AML-193 (cell line): ENCODE data around the gene TFAP2E.

Experiments
- DNase-seq, 2 experiments: peaks; one replicate each; lab custom pipeline; 2025; lab: John Stamatoyannopoulos, UW

The TFAP2E gene

GRCh38 chr1:35573198-35574124 lies at the start of gene TFAP2E:
TFAP2E (plus strand) TSS chr1:35573314; CDS start chr1:35573578, 264 bp downstream.
- no peak for DNase-seq

DNA sequence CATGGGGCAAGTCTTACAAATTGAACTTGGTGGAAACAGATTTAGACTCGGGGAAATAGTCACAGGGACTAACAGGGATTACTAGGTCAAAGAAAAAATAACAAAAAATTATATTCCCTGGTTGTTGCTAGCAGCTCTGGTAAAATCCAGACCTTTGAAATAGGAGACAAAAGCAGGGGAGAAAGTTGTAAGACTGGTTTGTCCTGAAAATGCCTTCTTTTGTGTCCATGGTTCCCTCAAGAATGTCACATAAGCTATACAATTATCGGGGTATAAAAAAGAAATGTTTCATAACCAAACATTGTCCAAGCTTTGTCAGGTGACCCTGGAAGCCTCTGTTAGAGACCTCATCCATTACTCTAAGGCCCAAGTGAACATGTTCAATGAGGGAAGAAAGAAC lies 49.0 kb upstream of the TFAP2E start:
- no peak for DNase-seq

GRCh38 chr1:35530168-35530567 lies 42.9 kb upstream of the TFAP2E start:
- no peak for DNase-seq

DNA sequence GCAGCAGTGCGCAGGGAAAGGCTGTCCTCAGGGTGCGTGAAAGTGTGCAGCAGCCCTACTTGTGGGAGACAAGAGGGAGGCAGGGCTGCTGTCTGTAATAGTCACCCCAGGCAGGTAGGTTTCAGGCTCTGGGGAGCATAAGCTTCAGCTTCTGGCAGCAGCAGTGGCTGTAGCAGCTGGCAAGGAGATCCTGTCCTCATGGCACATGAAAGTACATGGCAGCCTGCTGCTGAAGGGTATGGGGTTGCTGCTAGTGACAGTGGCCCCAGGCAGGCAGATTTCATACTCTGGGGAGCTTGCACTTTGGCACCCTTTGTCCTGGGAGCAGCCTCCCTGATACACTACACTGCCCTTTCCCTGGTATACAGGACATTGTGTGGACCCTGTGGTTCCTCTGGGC lies 42.2 kb upstream of the TFAP2E start:
- no peak for DNase-seq

DNA sequence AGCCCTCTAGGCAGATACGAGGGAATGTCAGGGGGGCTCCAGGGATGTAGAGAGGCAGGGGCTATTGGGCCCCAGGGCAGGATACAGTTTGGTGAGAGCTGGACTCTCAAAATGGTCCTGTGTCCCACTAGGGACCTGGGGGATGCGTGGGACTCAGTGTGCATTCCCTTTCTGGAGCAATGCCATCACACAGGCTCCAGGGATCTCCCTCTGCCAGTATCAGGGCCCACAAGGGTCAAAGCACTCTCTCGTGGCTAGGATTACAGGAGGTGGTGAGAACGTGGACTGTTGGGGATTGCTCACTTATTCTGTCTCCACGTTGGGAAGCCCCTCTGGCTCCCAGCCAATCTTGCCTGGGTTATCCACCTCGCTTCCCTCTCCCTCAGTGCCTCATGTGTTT lies 41.7 kb upstream of the TFAP2E start:
- no peak for DNase-seq

DNA sequence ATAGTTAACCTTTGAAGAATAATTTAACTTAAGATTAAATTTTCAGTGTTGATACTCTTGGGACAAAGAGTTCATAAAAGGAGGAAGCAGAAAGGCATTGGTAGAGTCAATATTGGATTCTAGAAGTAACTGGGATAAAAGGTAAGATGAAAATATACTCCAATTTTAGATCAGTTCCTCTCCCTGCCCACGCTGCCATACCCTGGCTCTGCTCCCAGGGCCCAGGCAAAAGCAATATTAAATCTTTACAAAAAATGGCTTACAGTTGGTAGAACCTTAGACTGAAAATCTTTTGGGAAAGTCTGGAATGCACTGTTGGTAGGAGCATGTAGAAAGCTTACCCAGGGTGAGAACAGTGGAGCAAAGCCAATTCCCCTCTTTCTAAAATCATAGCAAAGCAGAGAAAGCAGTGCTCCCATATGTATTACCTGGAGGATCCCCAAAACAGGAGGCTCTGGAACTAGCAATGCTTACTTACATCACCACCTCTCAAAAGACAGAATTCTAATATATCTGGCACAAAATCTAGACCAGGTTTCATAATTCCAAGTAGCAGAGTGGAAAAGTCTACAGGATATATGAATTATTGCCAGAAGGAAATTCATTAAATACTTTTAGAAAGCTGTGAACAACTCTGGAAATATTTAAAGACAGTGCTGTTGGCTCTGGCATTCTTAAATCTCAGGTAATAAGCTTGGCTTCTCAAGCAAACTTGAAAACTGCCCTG lies 40.5 kb upstream of the TFAP2E start:
- no peak for DNase-seq

DNA sequence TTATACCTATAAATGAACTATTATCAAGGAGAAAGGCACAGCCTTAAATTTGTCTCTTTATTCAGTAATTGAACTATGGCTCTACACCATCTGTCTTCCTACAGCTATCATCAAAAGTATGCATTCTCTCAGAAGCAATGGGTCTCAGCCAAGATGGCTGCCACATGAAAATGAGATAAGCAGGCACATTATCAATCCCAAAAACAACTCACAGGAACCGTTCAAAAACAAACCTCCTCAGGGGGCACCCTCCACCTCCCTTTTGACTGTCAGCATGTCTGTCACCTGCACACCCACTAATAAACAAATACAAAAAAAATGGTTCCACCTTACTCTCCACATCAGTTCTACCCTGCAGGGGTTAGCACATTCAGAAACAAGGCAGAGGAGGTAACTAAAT lies 39.5 kb upstream of the TFAP2E start:
- DNase-seq, result no peak

GRCh38 chr1:35535243-35535642 lies 37.9 kb upstream of the TFAP2E start:
- no peak for DNase-seq

DNA sequence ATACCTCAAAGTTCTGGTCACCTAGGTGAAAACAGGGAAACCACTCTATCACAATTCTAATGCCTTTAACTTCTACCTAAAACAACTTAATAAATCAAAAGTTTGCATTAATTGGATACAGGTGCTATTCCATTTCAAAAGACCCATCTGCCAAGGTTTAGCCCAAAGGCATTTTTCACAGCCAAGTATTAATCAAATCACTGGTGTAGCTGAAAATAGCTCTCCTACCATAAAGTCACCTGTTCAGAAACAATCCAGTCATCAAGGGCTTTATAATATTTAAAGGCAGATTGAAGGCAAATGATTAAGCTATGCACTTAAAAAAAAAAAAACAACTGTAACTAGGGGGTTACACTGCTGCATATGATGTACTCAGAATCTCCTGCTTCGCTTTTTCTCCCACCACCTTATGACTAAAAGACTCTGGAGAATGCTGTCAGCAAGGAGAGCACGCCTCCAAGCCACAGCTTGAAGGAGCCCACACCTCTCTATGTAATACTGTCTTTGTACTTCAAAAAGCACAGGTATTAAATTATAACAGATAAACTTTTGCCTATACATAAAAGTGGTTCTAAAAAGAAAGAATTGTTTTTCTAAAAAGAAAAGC lies 36.5 kb upstream of the TFAP2E start:
- no peak for DNase-seq

GRCh38 chr1:35537806-35538205 lies 35.3 kb upstream of the TFAP2E start:
- DNase-seq, result no peak

- DNase-seq, result peak; percentile 23 to 27
Measured at GRCh38 chr1:35539073-35539823, 33.9 kb upstream of the TFAP2E start.

DNA sequence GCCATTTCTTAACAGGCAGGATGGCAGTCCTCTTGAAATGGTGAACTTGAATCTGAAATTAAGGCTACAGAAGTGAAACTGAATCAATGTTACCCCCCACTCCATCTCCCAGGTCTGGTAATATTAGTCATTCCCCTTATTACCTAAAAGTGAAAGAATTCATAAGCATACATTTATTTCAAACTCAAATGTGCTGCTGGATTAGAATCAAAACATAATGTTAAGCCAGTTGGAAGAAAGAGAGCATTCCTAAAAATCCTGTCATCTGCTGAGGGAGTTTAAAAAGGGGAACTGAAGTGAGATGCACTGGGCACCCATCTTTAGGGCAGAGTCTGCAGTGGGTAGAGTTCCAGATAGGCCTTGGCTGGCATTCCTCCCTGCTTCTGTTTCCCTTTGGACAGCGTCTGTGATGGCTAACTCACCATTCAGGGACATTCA lies 33.3 kb upstream of the TFAP2E start:
- DNase-seq, result no peak

- peak; percentile 73 to 81 for DNase-seq
Measured at GRCh38 chr1:35544976-35545375, 28.1 kb upstream of the TFAP2E start.

- DNase-seq, result no peak
Measured at GRCh38 chr1:35546614-35547013, 26.5 kb upstream of the TFAP2E start.

- DNase-seq, result no peak
Measured at GRCh38 chr1:35553851-35554250, 19.3 kb upstream of the TFAP2E start.

DNA sequence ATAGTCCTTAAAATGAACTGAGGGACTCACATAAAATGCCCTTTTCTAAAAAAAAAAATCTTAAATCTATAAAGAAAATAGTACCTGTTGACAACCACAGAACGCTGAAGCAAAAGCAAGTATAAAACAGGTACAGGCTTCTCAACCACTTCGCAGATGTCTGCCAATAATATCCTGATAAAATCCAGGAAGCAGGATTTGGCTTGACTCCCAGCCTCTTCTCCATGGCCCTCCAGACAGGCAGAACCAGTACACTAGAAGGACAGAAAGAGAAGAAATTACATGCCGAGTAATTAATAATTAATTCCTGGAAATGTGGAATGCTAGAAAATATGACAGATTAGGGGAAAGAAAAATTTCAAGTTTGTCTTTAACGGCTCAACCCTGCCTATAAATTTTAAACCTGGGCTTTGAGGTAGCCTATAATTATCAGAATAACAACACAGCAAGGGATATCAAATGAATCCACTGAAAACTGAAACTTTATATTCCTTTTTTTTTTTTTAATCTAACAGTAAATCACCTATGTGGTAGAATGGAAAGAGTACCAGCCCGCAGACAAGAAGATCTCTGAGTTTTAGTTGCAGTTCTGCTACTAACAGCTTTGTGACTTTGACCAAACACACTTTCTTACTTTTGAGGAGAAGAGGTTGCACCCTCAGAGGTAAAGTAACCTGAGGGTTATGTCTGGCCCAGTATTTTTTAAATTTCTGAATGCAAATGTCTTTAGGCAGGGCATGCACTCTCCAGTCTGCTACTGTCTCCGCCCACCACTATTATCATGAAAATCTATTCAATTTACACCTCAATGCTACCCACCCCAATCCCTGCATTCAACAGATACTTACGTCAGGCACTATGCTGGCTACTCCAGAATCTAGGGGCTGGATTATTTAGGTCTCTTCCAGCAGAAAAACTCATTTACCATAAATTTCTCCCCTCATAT lies 18.6 kb upstream of the TFAP2E start:
- no peak for DNase-seq

DNA sequence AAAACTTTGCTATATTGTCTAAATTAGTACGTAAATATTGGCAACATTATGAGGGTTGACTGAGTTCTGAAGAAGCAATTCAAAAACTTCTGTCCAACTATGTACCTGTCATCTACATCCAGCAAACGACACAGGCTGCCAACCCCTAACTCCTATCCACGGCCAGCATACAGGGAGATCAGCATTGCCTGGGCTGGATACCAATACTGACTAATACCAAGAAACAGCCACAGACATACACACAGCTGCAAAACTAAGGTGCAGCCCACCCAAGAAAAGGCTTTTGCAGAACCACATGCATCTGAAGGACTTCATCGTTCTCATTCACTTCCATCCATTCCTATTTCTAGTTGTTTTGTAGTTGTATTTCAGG lies 17.9 kb upstream of the TFAP2E start:
- no peak for DNase-seq

DNA sequence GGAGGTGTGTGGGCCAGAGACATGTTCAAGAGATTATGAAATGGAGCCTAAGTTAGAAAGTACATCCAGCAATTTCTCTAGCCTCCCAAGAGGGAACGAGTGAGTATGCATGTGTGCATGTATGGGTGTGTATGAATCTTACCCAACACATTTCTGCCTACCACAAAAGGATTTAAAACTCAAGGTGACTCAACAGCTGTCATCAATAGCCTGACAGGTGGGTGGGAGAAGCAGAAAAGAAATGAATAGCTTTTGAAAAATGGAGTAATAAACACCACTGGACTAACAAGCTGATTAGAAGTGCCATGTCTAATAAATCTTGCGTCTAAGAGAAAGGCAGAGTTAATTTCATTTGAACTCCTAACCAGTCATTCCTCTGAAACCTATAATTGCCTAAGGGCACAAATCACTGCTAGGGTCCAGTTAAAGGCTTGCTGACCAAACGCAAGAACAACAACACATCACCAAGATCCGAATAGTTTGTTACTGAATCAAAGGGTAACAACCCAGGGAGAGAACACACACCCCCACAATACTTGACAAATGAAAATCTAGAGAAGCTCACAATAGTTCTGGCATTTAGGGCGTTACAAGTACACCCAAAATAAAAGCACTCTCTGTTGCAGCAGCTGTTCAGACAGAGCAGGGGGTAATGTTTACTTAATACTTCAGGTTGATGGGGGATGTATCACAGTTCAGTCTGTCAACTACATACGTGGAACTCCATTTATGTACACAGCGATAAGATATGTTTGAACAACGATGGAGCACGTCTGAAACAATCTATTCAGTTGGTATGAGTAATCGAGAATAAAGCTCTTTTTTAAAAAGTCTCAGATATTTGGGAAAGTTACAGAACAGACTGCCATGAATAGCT lies 17.3 kb upstream of the TFAP2E start:
- no peak for DNase-seq

DNA sequence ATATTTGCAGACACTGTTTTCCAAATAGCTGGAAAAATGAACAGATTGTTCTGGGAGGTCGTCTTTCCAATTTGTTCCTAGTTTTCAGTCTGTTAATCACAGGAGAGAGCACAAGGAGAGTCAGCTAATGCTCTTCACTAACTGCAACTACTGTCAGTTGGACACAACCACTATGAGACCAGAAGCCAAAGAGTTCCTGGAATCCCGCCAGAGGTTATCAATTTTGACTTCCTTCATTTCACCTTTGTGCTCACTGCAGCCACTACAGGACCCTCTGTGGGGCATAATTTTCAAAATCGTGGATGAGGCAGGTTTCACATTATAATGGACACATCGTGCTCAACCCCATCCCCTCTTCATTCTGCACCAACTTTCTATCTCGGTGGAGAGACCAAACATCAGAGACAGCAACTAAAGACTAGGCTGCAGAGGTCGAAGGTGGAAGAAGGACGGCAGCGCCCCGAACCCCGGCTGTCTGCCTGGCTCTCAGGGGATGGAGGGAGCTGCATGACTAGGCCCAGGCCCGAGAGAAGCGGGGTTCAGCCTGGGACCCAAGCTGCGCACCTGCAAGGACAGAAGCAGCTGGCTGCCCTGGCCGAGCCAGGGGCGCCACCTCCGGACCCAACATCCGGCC lies 16.5 kb upstream of the TFAP2E start:
- no peak for DNase-seq
